ENCODE data around the gene GREB1L. TPM values are rescaled to one million over a fixed set of nuclear protein-coding genes. Genes with fewer than 3 reads are reported as not detected.

GREB1L gene
- 0.85 and 1.2 TPM in 2 replicates for total RNA-seq

DNA sequence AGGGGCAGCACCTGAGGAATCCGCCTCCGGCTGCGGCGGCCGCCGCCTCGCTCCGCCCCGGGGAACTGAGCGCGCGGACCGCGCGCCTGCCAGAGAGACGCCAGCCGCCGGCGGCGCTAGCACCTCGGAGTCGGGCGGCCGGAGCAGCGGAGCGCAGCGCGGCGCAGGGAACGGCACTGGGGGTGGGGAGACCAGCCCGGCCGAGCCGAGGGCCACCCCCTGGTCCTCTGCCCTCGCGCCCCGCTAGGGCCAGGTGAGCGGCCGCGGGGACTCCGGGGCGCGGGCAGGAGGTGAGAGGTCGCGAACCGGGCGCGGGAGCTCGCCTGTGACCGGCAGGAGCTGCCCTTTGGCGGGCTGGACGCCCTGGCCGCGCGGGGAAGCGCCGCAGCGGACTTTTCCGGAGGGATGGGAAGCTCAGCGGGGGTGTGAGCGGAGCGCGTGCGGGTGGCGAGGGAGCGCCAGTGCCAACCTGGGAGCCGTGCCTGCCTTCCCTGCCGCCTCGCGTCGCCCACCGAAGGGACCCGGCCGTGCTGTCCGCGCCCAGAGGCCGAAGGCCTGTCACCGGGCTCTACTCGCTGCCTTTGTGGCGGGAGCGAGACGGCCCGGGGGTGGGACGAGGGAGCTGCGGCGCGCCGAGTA lies at the start of gene GREB1L:
Gene GREB1L (plus strand): TSS at position 92 of the 639 bp plus-strand sequence. CDS start 141,287 bp downstream, outside the sequence.

Other genes with a start within 250 kb of the GREB1L start
- gene ROCK1, start 130.4 kb upstream of the GREB1L start, total RNA-seq = 35.4 and 37.3 TPM in 2 replicates

All from endothelial cell of coronary artery (primary cell).